Endodermal cell (in vitro differentiated cells): ENCODE results near the gene ARPP19. TPM values are rescaled to one million over a fixed set of nuclear protein-coding genes. Genes with fewer than 3 reads are reported as not detected.
"Not testable (repeated sequence)": the region's sequence is repeated elsewhere in the genome, so short reads cannot be mapped to it uniquely, and the experiment has no call there.

ENCODE experiments used
- DNase-seq: peaks from one replicate; pipeline ENCODE4 v3.0.0-alpha.2; 2017
- H3K27ac ChIP-seq: 2 replicates; pipeline ENCODE4 v1.5.1; 2013; ENCODE audit warnings: mild to moderate bottlenecking, low read depth, low read length, moderate library complexity
- H3K27me3 ChIP-seq: 2 replicates; pipeline ENCODE4 v1.6.1; 2013; ENCODE audit warnings: mild to moderate bottlenecking, low read length, moderate library complexity; ENCODE audit not compliant: insufficient read depth, control insufficient read depth, poor library complexity, severe bottlenecking
- H3K36me3 ChIP-seq: 2 replicates; pipeline ENCODE4 v1.7.0; 2013; ENCODE audit warnings: mild to moderate bottlenecking, low read length, moderate library complexity; ENCODE audit not compliant: control insufficient read depth, insufficient read depth
- H3K4me1 ChIP-seq: one replicate; pipeline ENCODE4 v1.7.0; 2013; ENCODE audit warnings: low read length; ENCODE audit not compliant: control insufficient read depth, insufficient read depth
- H3K4me3 ChIP-seq: 2 replicates; pipeline ENCODE4 v1.5.1; 2013; ENCODE audit warnings: mild to moderate bottlenecking, low read length, moderate library complexity
- H3K9ac ChIP-seq: 2 replicates; pipeline ENCODE4 v1.6.1; 2013; ENCODE audit warnings: mild to moderate bottlenecking, low read length, moderate library complexity; ENCODE audit not compliant: poor library complexity, severe bottlenecking; ENCODE audit errors: extremely low read depth
- H3K9me3 ChIP-seq: 2 replicates; pipeline ENCODE4 v1.6.1; 2013; ENCODE audit warnings: mild to moderate bottlenecking, low read length, moderate library complexity; ENCODE audit not compliant: control insufficient read depth
- H3K27ac Mint-ChIP-seq: 2 replicates; pipeline ENCODE4 v1.8.0; 2020; ENCODE audit warnings: mixed read lengths
- H3K27me3 Mint-ChIP-seq: 2 replicates; pipeline ENCODE4 v1.8.0; 2021; ENCODE audit warnings: mild to moderate bottlenecking, mixed read lengths; ENCODE audit not compliant: insufficient read depth
- H3K36me3 Mint-ChIP-seq: 2 replicates; pipeline ENCODE4 v1.8.0; 2020; ENCODE audit warnings: low read depth, mixed read lengths
- H3K4me1 Mint-ChIP-seq: 2 replicates; pipeline ENCODE4 v1.8.0; 2020; ENCODE audit warnings: mixed read lengths
- H3K4me3 Mint-ChIP-seq: 2 replicates; pipeline ENCODE4 v1.8.0; 2020; ENCODE audit warnings: mild to moderate bottlenecking, moderate library complexity, mixed read lengths
- H3K9me3 Mint-ChIP-seq: 2 replicates; pipeline ENCODE4 v1.8.0; 2020; ENCODE audit warnings: mild to moderate bottlenecking, mixed read lengths
- CTCF ChIP-seq: fragments of 200-600 bp; sonication (generic); conservative IDR thresholded peaks from 2 replicates; pipeline ENCODE4 v1.5.0; 2021; ENCODE audit warnings: antibody characterized with exemption, mild to moderate bottlenecking
- WGBS, 2 experiments: methylation state at CpG; one replicate each; pipeline versions ENCODE4 v1.1.5 to v1.1.7; 2013; ENCODE audit warnings: missing lambda C conversion rate in 2 of 2, mixed read lengths in 1 of 2; ENCODE audit not compliant: insufficient coverage in 1 of 2, insufficient read length in 1 of 2; 5-methylcytosine and 5-hydroxymethylcytosine counted together
- total RNA-seq, 2 donors: library from RNA; stranded (reverse); fragmentation: NEBNext Ultra II Directional in 1 of 2; extraction: Animal tissue kit (Norgen Biotek cat#: 25700) in 1 of 2; gene quantifications; 2 replicates in 1 of 2; 3 replicates in 1 of 2; pipeline ENCODE4 v1.2.1, GENCODE V29; 2021

ARPP19 gene
- total RNA-seq, 2 donors from 2014 or later: 188 to 219 TPM

GRCh38 chr15:52576692-52577091, 7.9 kb upstream of the ARPP19 start:
- H3K4me1 Mint-ChIP-seq: no peaks in the 10 kb centered on the region

GRCh38 chr15:52575573-52575972, 6.7 kb upstream of the ARPP19 start:
- H3K27ac Mint-ChIP-seq, H3K4me1 ChIP-seq, H3K36me3 ChIP-seq, H3K36me3 Mint-ChIP-seq, H3K4me3 ChIP-seq, H3K27ac ChIP-seq, H3K9me3 ChIP-seq, H3K4me3 Mint-ChIP-seq, H3K4me1 Mint-ChIP-seq, H3K27me3 ChIP-seq, H3K9ac ChIP-seq, H3K9me3 Mint-ChIP-seq, H3K27me3 Mint-ChIP-seq, DNase-seq: not testable (repeated sequence)
- 75 to 77% methylated on average over 4 to 7 of the region's 7 CpGs for WGBS, 2 experiments

More at GRCh38 chr15:52576692-52577091, 7.9 kb upstream of the ARPP19 start:
- H3K4me1 ChIP-seq: no peaks in the 10 kb centered on the region
- 86 to 100% methylated on average over 1 of the region's 2 CpGs for WGBS, 2 experiments
- Mint-ChIP-seq H3K27ac (no peak overlapping the region), H3K4me3 (no peak overlapping the region), H3K27me3 (no peaks in the 10 kb centered on the region), H3K9me3 (no peaks in the 10 kb centered on the region), H3K36me3 (peaks cover 2% of the 10 kb centered on the region)
- H3K27me3 ChIP-seq: no peaks in the 10 kb centered on the region
- no peak overlapping the region for H3K4me3 ChIP-seq
- no peak for TF ChIP-seq CTCF
- H3K36me3 ChIP-seq: no peaks in the 10 kb centered on the region
- no peak for DNase-seq
- no peak overlapping the region for H3K27ac ChIP-seq
- no peaks in the 10 kb centered on the region for H3K9me3 ChIP-seq
- no peak overlapping the region for H3K9ac ChIP-seq

GRCh38 chr15:52575072-52575471, 6.2 kb upstream of the ARPP19 start:
- WGBS, 2 experiments: 98 to 100% methylated on average over 2 of the region's 2 CpGs
- H3K4me3 ChIP-seq: no peak overlapping the region
- no peak for TF ChIP-seq CTCF
- no peak overlapping the region for H3K9ac ChIP-seq
- no peaks in the 10 kb centered on the region for H3K4me1 ChIP-seq
- Mint-ChIP-seq H3K9me3 (no peaks in the 10 kb centered on the region), H3K36me3 (no peaks in the 10 kb centered on the region), H3K27me3 (no peaks in the 10 kb centered on the region), H3K4me1 (no peaks in the 10 kb centered on the region), H3K27ac (no peak overlapping the region), H3K4me3 (no peak overlapping the region)
- no peaks in the 10 kb centered on the region for H3K36me3 ChIP-seq
- no peak for DNase-seq
- no peak overlapping the region for H3K27ac ChIP-seq
- no peaks in the 10 kb centered on the region for H3K27me3 ChIP-seq
- H3K9me3 ChIP-seq: no peaks in the 10 kb centered on the region

- not testable (repeated sequence) for H3K27ac Mint-ChIP-seq, H3K4me1 Mint-ChIP-seq, H3K27ac ChIP-seq, H3K27me3 ChIP-seq, H3K9me3 ChIP-seq, H3K4me3 ChIP-seq, H3K9me3 Mint-ChIP-seq, H3K4me1 ChIP-seq, H3K4me3 Mint-ChIP-seq, H3K9ac ChIP-seq, H3K36me3 ChIP-seq, H3K27me3 Mint-ChIP-seq, H3K36me3 Mint-ChIP-seq, DNase-seq
- 93 to 100% methylated on average over 3 of the region's 3 CpGs for WGBS, 2 experiments
Observed at GRCh38 chr15:52574623-52575022, 5.8 kb upstream of the ARPP19 start.
